ENCODE measurements around the gene CMSS1. TPM values are rescaled to one million over a fixed set of nuclear protein-coding genes. Genes with fewer than 3 reads are reported as not detected.

CMSS1 gene
- total and polyA plus RNA-seq, 4 experiments from 2014 or later, result 18.3 to 29.4 (median 21.9) TPM

- H3K4me3 ChIP-seq (ENCODE audit: low read length in 2 of 2), result no peak overlapping the region
- intact Hi-C loops (cut with micrococcal nuclease), result no loop called here
- no peaks in the 10 kb centered on the region for H3K27me3 Mint-ChIP-seq
- H3K27ac ChIP-seq (ENCODE audit: low read depth, low read length), result no peak overlapping the region
- no peak for DNase-seq
- H3K27ac Mint-ChIP-seq, result no peak overlapping the region
- no peak overlapping the region for H3K4me3 Mint-ChIP-seq
- H3K36me3 Mint-ChIP-seq, result no peaks in the 10 kb centered on the region
- no peaks in the 10 kb centered on the region for H3K9me3 ChIP-seq (ENCODE audit: control insufficient read depth in 1 of 2, low read length in 2 of 2)
- H3K4me1 Mint-ChIP-seq, result no peaks in the 10 kb centered on the region
- H3K36me3 ChIP-seq (ENCODE audit: insufficient read depth, low read length), result no peaks in the 10 kb centered on the region
- no peaks in the 10 kb centered on the region for H3K4me1 ChIP-seq (ENCODE audit: insufficient read depth, low read length)
- CTCF ChIA-PET (ENCODE audit: partially characterized antibody), result no interaction called here
- H3K27me3 ChIP-seq (ENCODE audit: insufficient read depth, low read length), result no peaks in the 10 kb centered on the region
- H3K9me3 Mint-ChIP-seq, result no peaks in the 10 kb centered on the region
- POLR2A ChIA-PET (ENCODE audit: partially characterized antibody), result no interaction called here
Observed at GRCh38 chr3:100122321-100122720, 304.7 kb downstream of the CMSS1 start.

DNA sequence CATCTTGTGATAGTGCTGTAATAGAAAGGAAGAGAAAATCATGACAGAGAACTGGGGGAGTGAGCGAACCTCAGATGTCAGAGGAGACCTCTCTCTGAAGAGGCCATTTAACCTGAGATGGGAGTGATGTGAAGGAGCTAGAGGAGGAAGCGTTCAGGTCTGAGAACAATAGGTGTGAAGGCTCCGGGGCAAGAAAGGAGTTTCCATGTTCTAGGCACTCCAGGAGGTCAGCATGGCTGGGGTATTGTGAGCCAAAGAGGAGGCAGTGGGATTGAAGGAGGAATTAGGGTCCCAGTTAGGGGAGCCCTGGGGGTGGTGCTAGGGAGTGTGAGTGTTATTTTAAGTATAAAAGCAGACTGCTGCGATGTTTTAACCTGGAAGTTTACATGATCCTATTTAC lies 305.4 kb downstream of the CMSS1 start:
- Mint-ChIP-seq H3K9me3 (no peaks in the 10 kb centered on the region), H3K36me3 (no peaks in the 10 kb centered on the region), H3K27me3 (no peaks in the 10 kb centered on the region), H3K4me1 (no peaks in the 10 kb centered on the region), H3K27ac (peak overlapping the region in 1 of 7 donors; percentile 33), H3K4me3 (no peak overlapping the region)
- intact Hi-C loops (cut with micrococcal nuclease), result no loop called here
- H3K4me3 ChIP-seq (ENCODE audit: low read length in 2 of 2), result no peak overlapping the region
- no peaks in the 10 kb centered on the region for H3K9me3 ChIP-seq (ENCODE audit: control insufficient read depth in 1 of 2, low read length in 2 of 2)
- no peak overlapping the region for H3K27ac ChIP-seq (ENCODE audit: low read depth, low read length)
- no peaks in the 10 kb centered on the region for H3K27me3 ChIP-seq (ENCODE audit: insufficient read depth, low read length)
- H3K36me3 ChIP-seq (ENCODE audit: insufficient read depth, low read length), result no peaks in the 10 kb centered on the region
- H3K4me1 ChIP-seq (ENCODE audit: insufficient read depth, low read length), result no peaks in the 10 kb centered on the region
- no peak for DNase-seq
- ChIA-PET POLR2A (ENCODE audit: partially characterized antibody) (no interaction called here), CTCF (ENCODE audit: partially characterized antibody) (no interaction called here)

DNA sequence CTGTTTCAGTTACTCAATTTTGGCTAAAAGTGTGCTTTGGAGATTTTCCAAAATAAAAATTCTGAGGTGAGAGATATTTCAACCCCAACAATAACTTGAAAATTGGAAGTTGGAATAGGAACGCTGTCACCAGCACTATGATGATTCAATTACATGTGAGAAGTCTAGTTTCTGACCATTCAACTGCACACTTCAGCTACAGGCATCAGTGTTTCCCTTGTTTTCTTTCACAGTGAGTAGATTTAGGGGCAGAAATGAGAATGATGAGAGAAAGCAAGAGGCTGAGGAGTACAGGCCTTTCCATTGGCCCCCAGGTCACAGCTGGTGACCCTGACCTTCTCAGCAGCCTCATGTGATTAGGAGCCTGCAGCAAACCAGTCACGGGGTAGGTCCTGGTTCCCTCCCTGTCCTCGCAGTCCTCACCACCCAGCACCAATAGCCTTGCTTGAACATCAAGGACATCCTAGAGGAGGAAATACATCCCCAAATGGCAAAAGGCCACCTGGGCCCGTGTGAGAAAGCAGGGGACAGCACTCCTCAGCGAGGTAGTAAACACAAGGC lies 306.6 kb downstream of the CMSS1 start:
- Mint-ChIP-seq H3K27me3 (no peaks in the 10 kb centered on the region), H3K4me3 (no peak overlapping the region), H3K36me3 (no peaks in the 10 kb centered on the region), H3K4me1 (no peaks in the 10 kb centered on the region), H3K9me3 (no peaks in the 10 kb centered on the region), H3K27ac (no peak overlapping the region)
- no peaks in the 10 kb centered on the region for H3K9me3 ChIP-seq (ENCODE audit: control insufficient read depth in 1 of 2, low read length in 2 of 2)
- H3K4me3 ChIP-seq (ENCODE audit: low read length in 2 of 2), result no peak overlapping the region
- H3K27ac ChIP-seq (ENCODE audit: low read depth, low read length), result no peak overlapping the region
- intact Hi-C loops (cut with micrococcal nuclease), result no loop called here
- CTCF ChIA-PET (ENCODE audit: partially characterized antibody), result no interaction called here
- no peaks in the 10 kb centered on the region for H3K4me1 ChIP-seq (ENCODE audit: insufficient read depth, low read length)
- H3K27me3 ChIP-seq (ENCODE audit: insufficient read depth, low read length), result no peaks in the 10 kb centered on the region
- POLR2A ChIA-PET (ENCODE audit: partially characterized antibody), result no interaction called here
- no peak for DNase-seq
- H3K36me3 ChIP-seq (ENCODE audit: insufficient read depth, low read length), result no peaks in the 10 kb centered on the region

- H3K36me3 Mint-ChIP-seq, result no peaks in the 10 kb centered on the region
- no peaks in the 10 kb centered on the region for H3K4me1 ChIP-seq (ENCODE audit: insufficient read depth, low read length)
- H3K4me3 Mint-ChIP-seq, result no peak overlapping the region
- no peak overlapping the region for H3K4me3 ChIP-seq (ENCODE audit: low read length in 2 of 2)
- H3K9me3 Mint-ChIP-seq, result no peaks in the 10 kb centered on the region
- no peak overlapping the region for H3K27ac Mint-ChIP-seq
- POLR2A ChIA-PET (ENCODE audit: partially characterized antibody), result no interaction called here
- H3K27me3 ChIP-seq (ENCODE audit: insufficient read depth, low read length), result no peaks in the 10 kb centered on the region
- intact Hi-C loops (cut with micrococcal nuclease), result no loop called here
- H3K9me3 ChIP-seq (ENCODE audit: control insufficient read depth in 1 of 2, low read length in 2 of 2), result no peaks in the 10 kb centered on the region
- CTCF ChIA-PET (ENCODE audit: partially characterized antibody), result no interaction called here
- no peaks in the 10 kb centered on the region for H3K27me3 Mint-ChIP-seq
- DNase-seq, result no peak
- no peak overlapping the region for H3K27ac ChIP-seq (ENCODE audit: low read depth, low read length)
- no peaks in the 10 kb centered on the region for H3K4me1 Mint-ChIP-seq
- no peaks in the 10 kb centered on the region for H3K36me3 ChIP-seq (ENCODE audit: insufficient read depth, low read length)
Observed at GRCh38 chr3:100125161-100125938, 307.7 kb downstream of the CMSS1 start.

- Mint-ChIP-seq H3K4me3 (no peak overlapping the region), H3K4me1 (no peaks in the 10 kb centered on the region), H3K9me3 (no peaks in the 10 kb centered on the region), H3K27ac (no peak overlapping the region), H3K27me3 (no peaks in the 10 kb centered on the region), H3K36me3 (no peaks in the 10 kb centered on the region)
- H3K27ac ChIP-seq (ENCODE audit: low read depth, low read length), result no peak overlapping the region
- ChIA-PET CTCF (ENCODE audit: partially characterized antibody) (no interaction called here), POLR2A (ENCODE audit: partially characterized antibody) (no interaction called here)
- H3K4me3 ChIP-seq (ENCODE audit: low read length in 2 of 2), result no peak overlapping the region
- no peaks in the 10 kb centered on the region for H3K36me3 ChIP-seq (ENCODE audit: insufficient read depth, low read length)
- H3K9me3 ChIP-seq (ENCODE audit: control insufficient read depth in 1 of 2, low read length in 2 of 2), result no peaks in the 10 kb centered on the region
- no peaks in the 10 kb centered on the region for H3K4me1 ChIP-seq (ENCODE audit: insufficient read depth, low read length)
- H3K27me3 ChIP-seq (ENCODE audit: insufficient read depth, low read length), result no peaks in the 10 kb centered on the region
- intact Hi-C loops (cut with micrococcal nuclease), result no loop called here
- no peak for DNase-seq
Observed at GRCh38 chr3:100127792-100128191, 310.1 kb downstream of the CMSS1 start.

GRCh38 chr3:100128565-100128964 lies 310.9 kb downstream of the CMSS1 start:
- no peaks in the 10 kb centered on the region for H3K9me3 Mint-ChIP-seq
- H3K27me3 Mint-ChIP-seq, result no peaks in the 10 kb centered on the region
- CTCF ChIA-PET (ENCODE audit: partially characterized antibody), result no interaction called here
- no peaks in the 10 kb centered on the region for H3K9me3 ChIP-seq (ENCODE audit: control insufficient read depth in 1 of 2, low read length in 2 of 2)
- H3K27ac ChIP-seq (ENCODE audit: low read depth, low read length), result no peak overlapping the region
- no peaks in the 10 kb centered on the region for H3K27me3 ChIP-seq (ENCODE audit: insufficient read depth, low read length)
- no peaks in the 10 kb centered on the region for H3K36me3 Mint-ChIP-seq
- H3K4me1 ChIP-seq (ENCODE audit: insufficient read depth, low read length), result no peaks in the 10 kb centered on the region
- intact Hi-C loops (cut with micrococcal nuclease), result no loop called here
- H3K27ac Mint-ChIP-seq, result no peak overlapping the region
- H3K4me3 Mint-ChIP-seq, result no peak overlapping the region
- no peak overlapping the region for H3K4me3 ChIP-seq (ENCODE audit: low read length in 2 of 2)
- POLR2A ChIA-PET (ENCODE audit: partially characterized antibody), result no interaction called here
- no peaks in the 10 kb centered on the region for H3K36me3 ChIP-seq (ENCODE audit: insufficient read depth, low read length)
- H3K4me1 Mint-ChIP-seq, result no peaks in the 10 kb centered on the region
- no peak for DNase-seq

DNA sequence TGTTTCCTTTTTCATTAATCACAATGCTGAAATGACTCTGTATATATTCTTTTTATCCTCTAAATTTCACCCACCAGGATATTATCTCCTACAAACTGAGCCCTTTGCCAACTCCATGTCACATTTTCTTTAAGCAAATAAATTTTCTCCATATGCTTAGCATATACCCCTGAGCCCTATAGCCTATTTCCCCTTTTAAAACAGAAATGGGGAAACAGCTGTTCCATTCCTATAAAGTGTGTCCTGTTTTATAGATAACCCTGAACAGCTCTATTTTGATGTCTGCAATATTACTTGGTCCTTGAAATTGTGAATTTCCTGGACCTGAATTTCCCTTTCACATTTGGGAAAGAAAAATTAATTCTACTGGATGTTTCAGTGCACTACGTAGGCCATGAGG lies 312.3 kb downstream of the CMSS1 start:
- no peaks in the 10 kb centered on the region for H3K4me1 ChIP-seq (ENCODE audit: insufficient read depth, low read length)
- intact Hi-C loops (cut with micrococcal nuclease), result no loop called here

More for the DNA sequence above, 312.3 kb downstream of the CMSS1 start:
- Mint-ChIP-seq H3K27ac (no peak overlapping the region), H3K9me3 (no peaks in the 10 kb centered on the region), H3K4me1 (no peaks in the 10 kb centered on the region), H3K36me3 (no peaks in the 10 kb centered on the region), H3K4me3 (no peak overlapping the region), H3K27me3 (no peaks in the 10 kb centered on the region)
- Histone ChIP-seq H3K27ac (ENCODE audit: low read depth, low read length) (no peak overlapping the region), H3K36me3 (ENCODE audit: insufficient read depth, low read length) (no peaks in the 10 kb centered on the region), H3K9me3 (ENCODE audit: control insufficient read depth in 1 of 2, low read length in 2 of 2) (no peaks in the 10 kb centered on the region), H3K27me3 (ENCODE audit: insufficient read depth, low read length) (no peaks in the 10 kb centered on the region), H3K4me3 (ENCODE audit: low read length in 2 of 2) (no peak overlapping the region)
- no peak for DNase-seq
- ChIA-PET CTCF (ENCODE audit: partially characterized antibody) (no interaction called here), POLR2A (ENCODE audit: partially characterized antibody) (no interaction called here)

Data from CD4-positive, alpha-beta memory T cell (primary cell).